Muscle layer of colon (tissue), 2 donors: ENCODE data around the gene MANBA.

Experiments
- H3K27ac ChIP-seq: one replicate; pipeline ENCODE4 v1.7.0; 2013; ENCODE audit warnings: low read depth, mild to moderate bottlenecking, low read length, moderate library complexity
- H3K27me3 ChIP-seq, 2 donors: one replicate each; pipeline ENCODE4 v1.7.0; 2013; ENCODE audit warnings: low read length in 2 of 2, mild to moderate bottlenecking in 2 of 2; ENCODE audit not compliant: insufficient read depth in 2 of 2, control insufficient read depth in 1 of 2
- H3K36me3 ChIP-seq: one replicate; pipeline ENCODE4 v1.7.0; 2013; ENCODE audit warnings: mild to moderate bottlenecking, low read length; ENCODE audit not compliant: insufficient read depth
- H3K4me1 ChIP-seq: one replicate; pipeline ENCODE4 v1.7.0; 2013; ENCODE audit warnings: mild to moderate bottlenecking, low read length; ENCODE audit not compliant: insufficient read depth
- H3K4me3 ChIP-seq, 2 donors: one replicate each; pipeline ENCODE4 v1.7.0; 2013; ENCODE audit warnings: low read length in 2 of 2, low read depth in 1 of 2, mild to moderate bottlenecking in 1 of 2, moderate library complexity in 1 of 2
- H3K9ac ChIP-seq: one replicate; pipeline ENCODE4 v1.7.0; 2013; ENCODE audit warnings: low read length
- H3K9me3 ChIP-seq: one replicate; pipeline ENCODE4 v1.7.0; 2013; ENCODE audit warnings: mild to moderate bottlenecking, low read length
- donor health status: abdominal sarcoma.
- donor health status: Adenocarcinoma of cecum.

MANBA gene

DNA sequence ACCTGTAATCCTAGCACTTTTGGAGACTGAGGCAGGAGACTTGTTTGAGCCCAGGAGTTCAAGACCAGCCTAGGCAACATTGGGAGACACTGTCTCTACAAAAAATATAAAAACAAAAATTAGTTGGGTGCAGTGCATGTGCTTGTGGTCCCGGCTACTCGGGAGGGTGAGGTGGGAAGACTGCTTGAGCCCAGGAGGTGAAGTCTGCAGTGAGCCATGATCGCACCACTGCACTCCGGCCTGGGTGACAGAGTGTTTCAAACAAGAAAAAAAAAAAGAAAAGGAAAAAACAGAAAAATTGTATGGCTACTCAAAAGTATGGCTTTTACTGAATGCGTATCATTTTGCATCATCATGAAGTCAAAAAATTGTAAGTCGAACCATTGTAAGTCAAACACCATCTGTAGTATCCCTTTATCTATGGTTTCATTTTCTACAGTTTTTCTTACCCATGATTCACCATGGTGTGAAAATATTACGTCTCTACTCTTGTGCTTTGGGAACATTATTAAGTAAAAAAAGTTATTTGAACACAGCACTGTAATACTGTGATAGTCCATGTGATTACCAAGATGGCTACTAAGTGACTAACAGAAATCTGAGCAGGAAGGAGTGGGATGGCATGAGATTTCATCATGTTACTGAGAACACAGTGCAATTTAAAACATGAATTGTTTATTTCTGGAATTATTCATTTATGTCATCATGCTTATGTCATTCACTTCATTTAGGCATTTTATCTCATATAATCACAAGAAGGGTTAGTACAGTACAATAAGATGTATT lies 26.5 kb upstream of the MANBA start:
- Histone ChIP-seq H3K4me3 (no peak overlapping the region), H3K9ac (no peak overlapping the region), H3K9me3 (no peaks in the 10 kb centered on the region), H3K4me1 (no peaks in the 10 kb centered on the region), H3K27ac (no peak overlapping the region), H3K36me3 (peaks cover 7% of the 10 kb centered on the region), H3K27me3 (no peaks in the 10 kb centered on the region)

DNA sequence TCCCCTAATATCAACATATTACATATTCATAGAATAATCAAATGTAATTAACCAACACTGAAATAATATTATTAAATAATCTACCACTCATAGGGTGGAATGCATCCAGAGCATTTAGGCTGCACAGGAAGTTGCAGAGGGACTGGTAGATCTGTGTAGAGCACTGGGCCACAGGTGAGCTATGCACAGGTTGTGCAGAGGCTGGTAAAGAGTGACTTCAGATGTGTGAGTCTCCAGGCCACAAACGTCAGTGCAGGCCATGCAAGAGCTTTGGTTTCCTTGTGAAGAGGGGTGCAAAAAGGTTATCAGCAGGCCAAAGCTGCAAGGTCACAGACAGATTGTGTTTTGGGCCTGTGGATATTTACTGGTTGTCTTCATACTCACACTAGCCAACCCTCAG lies 25.5 kb upstream of the MANBA start:
- no peaks in the 10 kb centered on the region for H3K4me1 ChIP-seq
- no peak overlapping the region for H3K27ac ChIP-seq
- H3K9ac ChIP-seq = no peak overlapping the region
- H3K9me3 ChIP-seq = no peaks in the 10 kb centered on the region
- no peaks in the 10 kb centered on the region for H3K27me3 ChIP-seq
- no peak overlapping the region for H3K4me3 ChIP-seq
- peaks cover 2% of the 10 kb centered on the region for H3K36me3 ChIP-seq

DNA sequence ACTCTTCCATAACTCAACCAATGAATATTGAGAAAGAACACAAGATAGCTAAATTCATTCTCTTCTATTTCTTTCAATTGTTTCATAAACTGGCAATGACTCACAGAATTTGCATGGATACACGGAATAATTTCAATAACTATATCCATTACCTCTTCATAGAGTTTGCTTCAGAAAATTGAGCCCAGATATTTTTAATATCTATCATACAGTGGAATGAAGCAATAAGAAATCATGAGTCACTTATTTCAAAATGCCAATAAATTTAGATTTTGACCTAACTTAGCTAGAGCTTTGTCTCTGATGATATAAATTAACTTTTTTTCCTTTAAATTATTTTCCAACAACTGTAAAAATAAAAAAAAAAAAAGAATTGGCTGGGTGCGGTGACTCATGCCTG lies 22.2 kb upstream of the MANBA start:
- Histone ChIP-seq H3K4me1 (no peaks in the 10 kb centered on the region), H3K9ac (no peak overlapping the region), H3K9me3 (no peaks in the 10 kb centered on the region), H3K36me3 (no peaks in the 10 kb centered on the region), H3K4me3 (no peak overlapping the region), H3K27ac (no peak overlapping the region), H3K27me3 (no peaks in the 10 kb centered on the region)

DNA sequence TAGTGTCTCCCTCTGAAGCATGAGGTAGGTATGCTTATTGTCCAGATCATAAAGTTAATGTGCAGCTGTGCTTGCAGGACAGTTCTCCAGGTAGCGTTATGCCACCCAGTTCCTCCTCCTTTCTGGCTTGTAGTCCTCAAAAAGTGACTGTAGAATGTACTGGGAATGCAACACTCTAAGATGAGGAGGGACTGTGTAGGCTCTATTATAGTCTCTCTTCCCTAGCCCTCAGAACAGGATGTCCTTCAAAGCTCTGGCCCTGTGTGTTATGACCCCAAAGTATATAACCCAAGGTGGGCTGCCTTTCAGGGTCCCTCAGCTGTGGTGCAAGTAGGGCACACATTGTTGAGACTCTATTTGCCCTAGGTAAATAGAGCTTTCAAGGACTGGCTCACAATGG lies 20.8 kb upstream of the MANBA start:
- no peaks in the 10 kb centered on the region for H3K36me3 ChIP-seq
- no peak overlapping the region for H3K27ac ChIP-seq
- no peak overlapping the region for H3K4me3 ChIP-seq
- H3K27me3 ChIP-seq = no peaks in the 10 kb centered on the region
- no peaks in the 10 kb centered on the region for H3K4me1 ChIP-seq
- H3K9me3 ChIP-seq = no peaks in the 10 kb centered on the region
- H3K9ac ChIP-seq = no peak overlapping the region

DNA sequence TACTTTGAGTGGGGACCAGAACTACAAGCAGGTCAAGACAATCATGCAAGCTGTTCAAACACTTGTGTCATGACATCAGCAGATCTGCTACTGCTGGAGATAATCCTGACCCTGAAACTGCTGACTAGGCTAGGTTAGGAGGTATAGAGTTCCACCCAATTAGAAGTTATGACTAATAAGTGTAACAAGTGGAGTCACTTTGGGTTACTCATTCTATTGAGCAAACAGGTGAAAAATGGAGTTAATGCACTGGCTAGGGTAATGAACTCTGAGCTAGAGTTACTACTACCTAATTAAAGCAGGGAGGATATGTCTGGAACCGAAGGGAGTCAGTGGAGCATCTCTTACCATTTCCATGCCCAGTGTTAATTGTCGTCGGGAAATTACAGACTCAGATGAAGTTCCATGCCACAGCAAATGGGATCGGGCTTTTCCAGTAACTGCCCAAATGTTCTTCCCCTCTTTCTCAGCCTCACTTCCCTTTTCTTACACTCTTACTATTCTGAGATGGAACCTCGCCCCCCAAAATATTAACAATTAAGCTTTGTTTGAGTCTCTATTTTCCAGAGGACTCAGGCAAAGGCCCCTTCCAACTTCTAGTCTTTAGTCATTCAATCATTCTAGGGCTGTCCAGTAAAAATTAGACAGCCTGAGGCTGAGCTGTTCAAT lies 19.8 kb upstream of the MANBA start:
- Histone ChIP-seq H3K4me1 (no peaks in the 10 kb centered on the region), H3K4me3 (no peak overlapping the region), H3K27me3 (no peaks in the 10 kb centered on the region), H3K27ac (no peak overlapping the region), H3K9ac (no peak overlapping the region), H3K36me3 (no peaks in the 10 kb centered on the region), H3K9me3 (no peaks in the 10 kb centered on the region)

DNA sequence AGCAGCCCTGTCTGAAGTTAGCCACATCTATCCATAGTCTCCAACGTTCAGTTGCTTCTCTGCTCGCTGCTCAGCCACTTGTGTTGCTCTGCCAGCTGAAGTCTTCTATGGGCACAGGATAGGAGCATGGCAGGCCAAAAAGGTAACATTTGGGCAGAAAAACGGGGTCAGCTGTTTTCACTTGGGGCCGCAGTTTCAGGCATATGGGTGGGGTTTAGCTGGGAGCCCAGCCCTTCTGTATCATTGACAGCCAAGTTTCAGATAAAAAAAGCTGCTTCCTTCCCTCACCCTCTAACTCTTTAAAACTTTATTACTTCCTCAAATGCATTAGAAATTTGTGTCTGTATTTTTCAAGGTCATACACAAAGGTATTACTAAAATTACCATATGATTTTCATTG lies 18.4 kb upstream of the MANBA start:
- H3K27ac ChIP-seq = no peak overlapping the region
- H3K9ac ChIP-seq = no peak overlapping the region
- no peak overlapping the region for H3K4me3 ChIP-seq
- H3K27me3 ChIP-seq = no peaks in the 10 kb centered on the region
- no peaks in the 10 kb centered on the region for H3K4me1 ChIP-seq
- H3K9me3 ChIP-seq = no peaks in the 10 kb centered on the region
- no peaks in the 10 kb centered on the region for H3K36me3 ChIP-seq

DNA sequence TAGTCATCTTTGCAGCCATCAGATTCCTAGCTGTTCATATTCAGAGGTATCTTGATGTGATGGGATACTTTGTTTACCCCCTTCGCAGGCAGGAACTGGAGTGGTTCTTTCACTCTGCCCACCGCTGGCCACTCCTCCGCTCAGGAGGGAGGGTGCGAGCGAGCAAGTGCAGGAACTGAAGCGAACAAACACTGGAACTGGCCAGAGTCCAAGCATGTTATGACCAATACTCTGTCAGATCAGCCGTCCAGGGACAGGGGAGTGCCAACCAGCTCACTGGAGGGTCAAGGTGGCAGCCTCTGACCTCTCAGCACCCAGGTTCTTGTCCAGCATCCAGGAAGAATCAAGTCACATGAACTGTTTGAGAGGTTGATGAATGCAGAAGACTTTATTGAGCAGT lies 18.0 kb upstream of the MANBA start:
- Histone ChIP-seq H3K4me3 (no peak overlapping the region), H3K27me3 (no peaks in the 10 kb centered on the region), H3K9ac (no peak overlapping the region), H3K9me3 (no peaks in the 10 kb centered on the region), H3K4me1 (no peaks in the 10 kb centered on the region), H3K27ac (no peak overlapping the region), H3K36me3 (no peaks in the 10 kb centered on the region)

DNA sequence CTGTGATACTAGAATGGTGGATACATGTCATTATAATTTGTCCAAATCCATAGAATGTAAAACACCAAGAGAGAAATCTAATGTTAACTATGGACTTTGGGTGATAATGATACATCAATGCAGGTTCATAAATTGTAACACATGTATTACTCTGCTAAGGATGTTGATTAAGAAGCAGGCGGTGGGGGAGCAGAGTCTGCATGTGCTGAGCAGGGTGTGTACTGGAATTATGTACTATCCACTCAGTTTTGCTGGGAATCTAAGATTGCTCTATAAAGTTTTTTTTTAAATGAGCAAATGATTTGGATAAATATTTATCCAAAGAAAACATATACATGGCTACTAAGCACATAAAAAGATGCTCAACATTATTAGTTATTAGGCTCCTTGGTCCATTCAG lies 15.0 kb upstream of the MANBA start:
- H3K36me3 ChIP-seq = no peaks in the 10 kb centered on the region
- H3K27me3 ChIP-seq = no peaks in the 10 kb centered on the region
- no peak overlapping the region for H3K27ac ChIP-seq
- no peak overlapping the region for H3K4me3 ChIP-seq
- no peaks in the 10 kb centered on the region for H3K9me3 ChIP-seq
- H3K4me1 ChIP-seq = no peaks in the 10 kb centered on the region
- no peak overlapping the region for H3K9ac ChIP-seq

DNA sequence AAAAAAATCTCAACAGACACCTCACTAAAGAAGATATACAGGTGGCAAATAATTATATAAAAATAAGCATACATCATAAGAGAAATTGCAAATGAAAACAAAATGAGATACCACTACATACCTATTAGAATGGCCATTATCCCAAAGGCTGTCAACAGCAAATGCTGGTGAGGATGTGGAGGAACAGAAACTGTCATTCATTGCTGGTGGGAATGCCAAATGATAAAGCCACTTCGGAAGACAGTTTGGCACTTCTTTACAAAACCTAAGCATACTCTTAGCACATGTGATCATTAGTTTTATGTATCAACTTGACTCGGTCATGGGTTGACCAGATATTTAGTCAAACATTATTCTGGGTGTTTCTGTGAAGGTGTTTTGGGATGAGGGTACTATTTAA lies 13.5 kb upstream of the MANBA start:
- H3K36me3 ChIP-seq = no peaks in the 10 kb centered on the region
- no peak overlapping the region for H3K4me3 ChIP-seq
- H3K27ac ChIP-seq = no peak overlapping the region
- no peak overlapping the region for H3K9ac ChIP-seq
- H3K9me3 ChIP-seq = no peaks in the 10 kb centered on the region
- H3K4me1 ChIP-seq = no peaks in the 10 kb centered on the region
- H3K27me3 ChIP-seq = no peaks in the 10 kb centered on the region

DNA sequence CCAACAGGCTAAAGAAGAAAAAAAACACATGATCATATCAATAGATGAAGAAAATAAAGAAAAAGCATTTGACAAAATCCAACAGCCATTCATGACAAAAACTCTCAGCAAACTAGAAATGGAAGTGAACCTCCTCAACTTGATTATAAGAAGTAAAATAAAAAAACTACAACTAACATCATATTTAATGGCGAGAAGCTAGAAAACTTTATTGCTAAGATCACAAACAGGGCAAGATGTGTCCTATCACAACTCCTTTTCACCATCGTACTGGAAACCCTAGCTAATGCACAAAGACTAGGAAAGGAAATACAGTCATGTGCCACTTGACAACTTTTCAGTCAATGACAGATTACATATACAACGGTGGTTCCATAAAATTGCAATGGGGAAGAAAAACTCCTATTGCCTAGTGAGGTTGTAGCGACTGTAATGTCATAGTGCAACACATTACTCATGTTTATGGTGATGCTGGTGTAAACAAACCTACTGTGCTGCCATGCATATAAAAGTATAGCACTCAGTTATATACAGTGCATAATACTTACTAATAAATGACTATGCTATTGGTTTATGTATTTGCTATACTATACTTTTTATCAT lies 12.1 kb upstream of the MANBA start:
- no peaks in the 10 kb centered on the region for H3K4me1 ChIP-seq
- no peaks in the 10 kb centered on the region for H3K27me3 ChIP-seq
- no peak overlapping the region for H3K9ac ChIP-seq
- H3K9me3 ChIP-seq = no peaks in the 10 kb centered on the region
- H3K27ac ChIP-seq = no peak overlapping the region
- no peak overlapping the region for H3K4me3 ChIP-seq
- no peaks in the 10 kb centered on the region for H3K36me3 ChIP-seq

DNA sequence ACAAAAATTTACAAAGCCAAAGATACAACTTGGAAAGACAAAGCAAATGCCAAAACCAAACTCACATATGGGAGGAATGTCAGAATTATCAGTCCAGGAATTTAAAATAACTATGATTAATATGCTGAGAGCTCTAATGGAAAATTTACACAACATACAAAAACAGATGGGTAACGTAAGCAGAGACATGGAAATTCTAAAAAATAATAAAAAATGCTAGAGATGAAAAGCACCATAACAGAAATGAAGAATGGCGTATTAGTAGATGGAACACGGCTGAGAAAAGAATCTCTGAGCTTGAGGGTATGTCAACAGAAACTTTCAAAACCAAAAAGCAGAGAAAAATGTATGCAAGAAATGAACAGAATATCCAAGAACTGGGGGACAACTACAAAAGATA lies 4.1 kb upstream of the MANBA start:
- H3K4me3 ChIP-seq = no peak overlapping the region
- no peaks in the 10 kb centered on the region for H3K27me3 ChIP-seq
- no peaks in the 10 kb centered on the region for H3K9me3 ChIP-seq
- H3K9ac ChIP-seq = no peak overlapping the region
- peaks cover 2% of the 10 kb centered on the region for H3K4me1 ChIP-seq
- H3K36me3 ChIP-seq = no peaks in the 10 kb centered on the region
- no peak overlapping the region for H3K27ac ChIP-seq
